ENCODE data around the gene RNF123.

Gene RNF123

GRCh38 chr3:49689046-49689907, at the start of gene RNF123, which contains the start of gene MST1:
Gene RNF123 (plus strand): TSS chr3:49689557. CDS start chr3:49691166, 1,609 bp downstream.
Gene MST1 (minus strand): TSS chr3:49689474. CDS start chr3:49688691, 783 bp downstream.
- peak; percentile 82 for DNase-seq (ENCODE audit: low read depth)

GRCh38 chr3:49641292-49641691, 48.1 kb upstream of the RNF123 start:
- DNase-seq (ENCODE audit: low read depth): no peak

GRCh38 chr3:49641921-49642707, 47.2 kb upstream of the RNF123 start:
- no peak for DNase-seq (ENCODE audit: low read depth)

GRCh38 chr3:49642708-49643145, 46.6 kb upstream of the RNF123 start:
- no peak for DNase-seq (ENCODE audit: low read depth)

GRCh38 chr3:49644684-49645083, 44.7 kb upstream of the RNF123 start:
- no peak for DNase-seq (ENCODE audit: low read depth)

GRCh38 chr3:49646236-49646635, 43.1 kb upstream of the RNF123 start:
- no peak for DNase-seq (ENCODE audit: low read depth)

- no peak for DNase-seq (ENCODE audit: low read depth)
Measured at GRCh38 chr3:49647741-49648140, 41.6 kb upstream of the RNF123 start.

- DNase-seq (ENCODE audit: low read depth): no peak
Measured at GRCh38 chr3:49648354-49649019, 40.9 kb upstream of the RNF123 start.

GRCh38 chr3:49649576-49649975, 39.8 kb upstream of the RNF123 start:
- no peak for DNase-seq (ENCODE audit: low read depth)

GRCh38 chr3:49650177-49650576, 39.2 kb upstream of the RNF123 start:
- DNase-seq (ENCODE audit: low read depth): no peak

GRCh38 chr3:49650637-49651036, 38.7 kb upstream of the RNF123 start:
- DNase-seq (ENCODE audit: low read depth): no peak

- DNase-seq (ENCODE audit: low read depth): no peak
Measured at GRCh38 chr3:49652218-49652902, 37.0 kb upstream of the RNF123 start.

GRCh38 chr3:49652903-49653415, 36.4 kb upstream of the RNF123 start:
- DNase-seq (ENCODE audit: low read depth): no peak

GRCh38 chr3:49653621-49654020, 35.7 kb upstream of the RNF123 start:
- DNase-seq (ENCODE audit: low read depth): no peak

GRCh38 chr3:49654176-49654825, 35.1 kb upstream of the RNF123 start:
- DNase-seq (ENCODE audit: low read depth): no peak

GRCh38 chr3:49654955-49655556, 34.3 kb upstream of the RNF123 start:
- DNase-seq (ENCODE audit: low read depth): no peak

- no peak for DNase-seq (ENCODE audit: low read depth)
Measured at GRCh38 chr3:49655731-49656285, 33.5 kb upstream of the RNF123 start.

- DNase-seq (ENCODE audit: low read depth): no peak
Measured at GRCh38 chr3:49656541-49657112, 32.7 kb upstream of the RNF123 start.

GRCh38 chr3:49657208-49657915, 32.0 kb upstream of the RNF123 start:
- no peak for DNase-seq (ENCODE audit: low read depth)
